Measurements from ENCODE around the gene GGCX.

Gene GGCX

GRCh38 chr2:85536479-85536878, 24.8 kb downstream of the GGCX start:
- TF ChIP-seq CTCF (IDR thresholded peaks at IDR 0.05; ENCODE audit: control extremely low read depth, extremely low read depth, low read depth, missing control alignments) = no peak
- ChIA-PET POLR2A (no interaction called here), CTCF (interaction anchor here (1.1 to 14.3 kb wide), 3 partner anchors 16 to 100 kb away, joined by 3 to 180 read pairs (median 3); no protein-coding TSS in a partner anchor)

GRCh38 chr2:85534881-85535280, 26.4 kb downstream of the GGCX start:
- DNase-seq (ENCODE audit: extremely low spot score) = no peak
- ChIA-PET CTCF (interaction anchor here (0.8 to 14.3 kb wide), 5 partner anchors 8 to 194 kb away, joined by 3 to 180 read pairs (median 3); no protein-coding TSS in a partner anchor), POLR2A (no interaction called here)
- TF ChIP-seq CTCF (IDR thresholded peaks at IDR 0.05; ENCODE audit: control extremely low read depth, extremely low read depth, low read depth, missing control alignments) = no peak

More at GRCh38 chr2:85536479-85536878, 24.8 kb downstream of the GGCX start:
- no peak for DNase-seq (ENCODE audit: extremely low spot score)

GRCh38 chr2:85534099-85534498, 27.2 kb downstream of the GGCX start:
- DNase-seq (ENCODE audit: extremely low spot score) = no peak
- ChIA-PET CTCF (interaction anchor here (1.2 to 14.3 kb wide), 5 partner anchors 7 to 143 kb away, joined by 3 to 180 read pairs (median 4); no protein-coding TSS in a partner anchor), POLR2A (no interaction called here)
- TF ChIP-seq CTCF (IDR thresholded peaks at IDR 0.05; ENCODE audit: control extremely low read depth, extremely low read depth, low read depth, missing control alignments) = no peak

DNA sequence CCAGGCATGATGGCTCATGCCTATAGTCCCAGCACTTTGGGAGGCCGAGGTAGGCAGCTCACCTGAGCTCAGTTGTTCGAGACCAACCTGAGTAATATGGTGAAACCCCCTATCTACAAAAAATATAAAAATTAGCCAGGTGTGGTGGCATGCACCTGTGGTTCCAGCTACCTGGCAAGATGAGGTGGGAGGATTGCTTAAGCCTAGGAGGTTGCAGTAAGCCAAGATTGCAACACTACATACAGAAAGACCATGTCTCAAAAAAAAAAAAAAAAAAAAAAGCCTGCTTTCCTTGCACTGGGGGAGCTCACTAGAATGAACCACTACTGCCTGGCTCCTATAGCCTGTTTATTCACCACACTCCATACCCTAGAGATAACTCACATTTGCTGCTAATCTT, 29.7 kb downstream of the GGCX start:
- TF ChIP-seq CTCF (IDR thresholded peaks at IDR 0.05; ENCODE audit: control extremely low read depth, extremely low read depth, low read depth, missing control alignments) = no peak
- CTCF ChIA-PET = interaction anchor here (0.9 to 1.5 kb wide), 2 partner anchors 20 to 138 kb away, joined by 3 to 4 read pairs; no protein-coding TSS in a partner anchor
- no peak for DNase-seq (ENCODE audit: extremely low spot score)
- POLR2A ChIA-PET = interaction anchor here (0.7 kb wide), 1 partner anchor 16 kb away, joined by 5 read pairs; no protein-coding TSS in a partner anchor

DNA sequence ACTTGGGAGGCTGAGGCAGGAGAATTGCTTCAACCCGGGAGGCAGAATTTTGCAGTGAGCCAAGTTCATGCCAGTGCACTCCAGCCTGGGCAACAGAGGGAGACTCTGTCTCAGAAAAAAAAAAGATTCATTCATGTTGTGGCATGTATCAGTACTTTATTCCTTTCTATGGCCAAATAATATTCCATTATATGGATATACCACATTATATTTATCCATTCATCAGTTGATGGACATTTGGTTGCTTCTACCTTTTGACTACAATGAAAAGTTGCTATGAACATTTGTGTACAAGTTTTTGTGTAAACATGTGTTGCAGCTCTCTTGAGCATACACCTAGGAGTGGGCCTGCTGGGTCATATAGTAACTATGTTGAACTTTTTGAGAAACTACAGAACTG, 31.5 kb downstream of the GGCX start:
- CTCF ChIA-PET = interaction anchor here (1.5 kb wide), 2 partner anchors 9 to 44 kb away, joined by 3 to 4 read pairs; partner anchors contain the start of gene MAT2A
- TF ChIP-seq CTCF (IDR thresholded peaks at IDR 0.05; ENCODE audit: control extremely low read depth, extremely low read depth, low read depth, missing control alignments) = no peak
- no peak for DNase-seq (ENCODE audit: extremely low spot score)
- POLR2A ChIA-PET = no interaction called here

DNA sequence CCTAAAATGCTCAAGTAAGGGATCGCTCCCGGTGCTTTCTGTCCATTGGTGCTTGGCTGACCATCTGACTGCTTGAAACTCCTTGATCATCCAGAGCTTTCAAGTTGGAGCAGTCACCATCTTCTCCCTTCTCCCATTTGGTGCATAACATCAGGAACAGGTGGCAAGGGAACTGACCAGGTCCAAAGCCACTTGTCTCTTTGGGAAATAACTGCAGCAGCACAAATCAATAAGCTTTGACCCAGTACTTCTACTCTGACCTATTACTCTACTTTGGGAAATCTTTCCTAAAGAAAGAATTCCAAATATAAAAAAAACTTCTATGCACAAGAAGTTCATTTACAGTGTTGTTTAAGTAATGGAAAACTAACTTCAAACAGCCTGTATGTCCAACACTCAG, 32.9 kb downstream of the GGCX start:
- ChIA-PET POLR2A (no interaction called here), CTCF (interaction anchor here (1.5 kb wide), 1 partner anchor 43 kb away, joined by 4 read pairs; no protein-coding TSS in a partner anchor)

More for the DNA sequence above, 32.9 kb downstream of the GGCX start:
- no peak for TF ChIP-seq CTCF (IDR thresholded peaks at IDR 0.05; ENCODE audit: control extremely low read depth, extremely low read depth, low read depth, missing control alignments)
- DNase-seq (ENCODE audit: extremely low spot score) = no peak

Data from GM10248 (cell line).